T-cell (primary cell): ENCODE results near the gene SH2D3C. TPM values are rescaled to one million over a fixed set of nuclear protein-coding genes. Genes with fewer than 3 reads are reported as not detected.
A peak's percentile ranks its signal among the peaks of the same experiment; 100 is the strongest.

Source experiments
- ATAC-seq, 4 experiments: fragments of 200-7000 bp in 3 of 4; fragments of 150-1000 bp in 1 of 4; cut with Tn5 transposase; replicated peaks in 1 of 4; 1 replicate in 3 of 4; 2 replicates in 1 of 4; pipeline ENCODE4 v1.10.0; 2021; ENCODE audit warnings: moderate library complexity in 3 of 4, mild to moderate bottlenecking in 2 of 4, moderate number of reproducible peaks in 1 of 4
- CTCF ChIA-PET, 2 donors: fragments of 300-600 bp; sonication (Branson Sonifier 250); formaldehyde crosslinking; loops; one replicate each; lab custom pipeline; 2022; ENCODE audit warnings: antibody characterized with exemption in 2 of 2; lab: Charles Lee
- POLR2A ChIA-PET, 2 donors: fragments of 300-600 bp; sonication (Branson Sonifier 250); formaldehyde crosslinking; loops; one replicate each; lab custom pipeline; 2022; ENCODE audit warnings: antibody characterized with exemption in 2 of 2; lab: Charles Lee
- DNase-seq, 35 experiments: peaks; one replicate each; pipeline versions ENCODE4 v3.0.0 to v3.0.0-alpha.2; 2013 to 2023
- H3K27ac ChIP-seq: one replicate; pipeline ENCODE4 v1.5.1; 2013; ENCODE audit warnings: low read length
- H3K27me3 ChIP-seq, 2 experiments: replicated peaks in 1 of 2; 1 replicate in 1 of 2; 2 replicates in 1 of 2; pipeline versions ENCODE4 v1.6.1 to v1.7.0; 2013; ENCODE audit warnings: low read length in 1 of 2, mixed read lengths in 1 of 2; ENCODE audit not compliant: control insufficient read depth in 2 of 2, insufficient read depth in 2 of 2; ENCODE audit errors: extremely low read depth in 1 of 2
- H3K36me3 ChIP-seq, 2 donors: 1 replicate in 1 of 2; 2 replicates in 1 of 2; pipeline versions ENCODE4 v1.6.1 to v1.7.0; 2013; ENCODE audit warnings: low read length in 1 of 2; ENCODE audit not compliant: control insufficient read depth in 2 of 2, insufficient read depth in 1 of 2; ENCODE audit errors: extremely low read depth in 1 of 2
- H3K4me1 ChIP-seq, 2 experiments: 1 replicate in 1 of 2; 2 replicates in 1 of 2; pipeline versions ENCODE4 v1.6.1 to v1.7.0; 2013; ENCODE audit warnings: low read length in 2 of 2, mixed read lengths in 1 of 2; ENCODE audit not compliant: insufficient read depth in 2 of 2, control insufficient read depth in 1 of 2; ENCODE audit errors: extremely low read depth in 1 of 2
- H3K4me3 ChIP-seq, 2 donors: 1 replicate in 1 of 2; 2 replicates in 1 of 2; pipeline versions ENCODE4 v1.5.1 to v1.7.0; 2013; ENCODE audit warnings: mild to moderate bottlenecking in 2 of 2, low read length in 1 of 2, moderate library complexity in 1 of 2; ENCODE audit not compliant: control insufficient read depth in 1 of 2; ENCODE audit errors: extremely low read depth in 1 of 2
- H3K9me3 ChIP-seq: 2 replicates; pipeline ENCODE4 v1.7.0; 2013
- H3K27ac Mint-ChIP-seq, 2 donors: one replicate each; pipeline ENCODE4 v1.8.0; 2020 to 2021; ENCODE audit warnings: mild to moderate bottlenecking in 2 of 2, mixed read lengths in 2 of 2
- H3K27me3 Mint-ChIP-seq, 2 donors: one replicate each; pipeline ENCODE4 v1.8.0; 2021 to 2022; ENCODE audit warnings: mixed read lengths in 2 of 2
- H3K36me3 Mint-ChIP-seq: one replicate; pipeline ENCODE4 v1.8.0; 2021; ENCODE audit warnings: mixed read lengths
- H3K4me1 Mint-ChIP-seq, 3 donors: one replicate each; pipeline ENCODE4 v1.8.0; 2020 to 2022; ENCODE audit warnings: mixed read lengths in 3 of 3, mild to moderate bottlenecking in 1 of 3
- H3K4me3 Mint-ChIP-seq, 3 donors: one replicate each; pipeline ENCODE4 v1.8.0; 2020 to 2022; ENCODE audit warnings: mild to moderate bottlenecking in 3 of 3, mixed read lengths in 3 of 3, moderate library complexity in 3 of 3
- H3K9me3 Mint-ChIP-seq, 3 donors: one replicate each; pipeline ENCODE4 v1.8.0; 2020 to 2022; ENCODE audit warnings: mixed read lengths in 3 of 3
- WGBS: methylation state at CpG from one replicate; pipeline ENCODE4 v1.1.5; 2013; ENCODE audit warnings: missing lambda C conversion rate; ENCODE audit not compliant: insufficient coverage; 5-methylcytosine and 5-hydroxymethylcytosine counted together
- total RNA-seq, 35 experiments: library from RNA in 6 of 35; stranded (reverse) in 6 of 35; fragments of 120-200 nt in 1 of 35; gene quantifications; one replicate each; pipeline versions ENCODE4 v1.2.1 to v1.2.4 and lab custom pipeline; 2013 to 2026

The SH2D3C gene
- total RNA-seq, 5 donors from 2014 or later (not counting 1 experiment from before 2014, with no cell fraction given) = 31.6 to 48.7 (median 47.7) TPM

- peak within 1 kb of the TSS; percentile 60 to 69 for H3K4me3 ChIP-seq
- ATAC-seq = peak; percentile 90 to 93 (median 92)
Measured at GRCh38 chr9:127734747-127735529, 43.5 kb downstream of the SH2D3C start, which contains the start of gene TOR2A. Gene TOR2A, minus strand, starts transcription at chr9:127735294. Its CDS starts 24 bp downstream, at chr9:127735270.

GRCh38 chr9:127734247-127734746, 44.2 kb downstream of the SH2D3C start:
- Mint-ChIP-seq H3K4me3 (peak overlapping the region; percentile 82 to 94 (median 85)), H3K36me3 (peaks cover 16% of the 10 kb centered on the region), H3K4me1 (peaks cover 5 to 22% (median 18%) of the 10 kb centered on the region in 3 donors), H3K9me3 (no peaks in the 10 kb centered on the region), H3K27ac (peak overlapping the region; percentile 70 to 71), H3K27me3 (no peaks in the 10 kb centered on the region)
- ChIA-PET POLR2A (no interaction called here), CTCF (interaction anchor here (0.6 to 2.3 kb wide), 27 partner anchors 19 to 520 kb away, joined by 3 to 22 read pairs (median 5); partner anchors contain the start of genes PTRH1 (in 2 of the 2), ST6GALNAC4 (in 2 of the 2), CDK9 (in 1 of the 2) and LRSAM1 (in 1 of the 2))
- Histone ChIP-seq H3K4me3 (peak overlapping the region; percentile 60 to 69), H3K27me3 (no peaks in the 10 kb centered on the region), H3K9me3 (no peaks in the 10 kb centered on the region), H3K27ac (peak overlapping the region; percentile 77), H3K36me3 (peaks cover 12 to 26% of the 10 kb centered on the region in 2 donors), H3K4me1 (peaks cover 2 to 23% of the 10 kb centered on the region in 2 experiments)
- WGBS = 75% methylated on average over 22 of the region's 22 CpGs
- DNase-seq (peak in 2 of 35 experiments; percentile 12 to 20), ATAC-seq (no peak)

More at GRCh38 chr9:127734747-127735529, 43.5 kb downstream of the SH2D3C start, which contains the start of gene TOR2A:
- WGBS = under 1% methylated on average over 74 of the region's 76 CpGs
- ChIA-PET CTCF (interaction anchor here (0.5 to 2.3 kb wide), 35 partner anchors 11 to 520 kb away, joined by 3 to 22 read pairs (median 4); partner anchors contain the start of genes PTRH1 (in 2 of the 2), ST6GALNAC4 (in 2 of the 2), CDK9 (in 1 of the 2) and LRSAM1 (in 1 of the 2)), POLR2A (no interaction called here)
- no peaks in the 10 kb centered on the region for H3K9me3 ChIP-seq
- H3K4me1 Mint-ChIP-seq = peaks cover 5 to 22% (median 18%) of the 10 kb centered on the region in 3 donors
- peak within 1 kb of the TSS; percentile 82 to 94 (median 85) for H3K4me3 Mint-ChIP-seq
- no peaks in the 10 kb centered on the region for H3K27me3 Mint-ChIP-seq
- no peaks in the 10 kb centered on the region for H3K27me3 ChIP-seq
- H3K27ac Mint-ChIP-seq = peak within 1 kb of the TSS; percentile 92 to 97
- H3K4me1 ChIP-seq = peaks cover 2 to 23% of the 10 kb centered on the region in 2 experiments
- peak; percentile 96 to 100 (median 99) for DNase-seq
- H3K9me3 Mint-ChIP-seq = no peaks in the 10 kb centered on the region
- peaks cover 18 to 32% of the 10 kb centered on the region in 2 donors for H3K36me3 ChIP-seq
- peak within 1 kb of the TSS; percentile 95 for H3K27ac ChIP-seq
- peaks cover 17% of the 10 kb centered on the region for H3K36me3 Mint-ChIP-seq

- no peak overlapping the region for H3K27ac ChIP-seq
- Mint-ChIP-seq H3K9me3 (no peaks in the 10 kb centered on the region), H3K4me1 (peaks cover 5 to 22% (median 18%) of the 10 kb centered on the region in 3 donors), H3K4me3 (peak overlapping the region; percentile 45 to 85 (median 82)), H3K27me3 (no peaks in the 10 kb centered on the region), H3K36me3 (peaks cover 13% of the 10 kb centered on the region), H3K27ac (peak overlapping the region in 1 of 2 donors; percentile 70)
- WGBS = 100% methylated on average over 1 of the region's 2 CpGs
- H3K9me3 ChIP-seq = no peaks in the 10 kb centered on the region
- H3K27me3 ChIP-seq = no peaks in the 10 kb centered on the region
- POLR2A ChIA-PET = no interaction called here
- H3K36me3 ChIP-seq = peaks cover 9 to 19% of the 10 kb centered on the region in 2 donors
- ATAC-seq (no peak), DNase-seq (no peak)
- CTCF ChIA-PET = interaction anchor here in 1 of 2 donors (2.3 kb wide), 1 partner anchor 18 kb away, joined by 20 read pairs; the partner anchor contains the start of genes PTRH1 and TTC16
- H3K4me1 ChIP-seq = peaks cover 2 to 23% of the 10 kb centered on the region in 2 experiments
- no peak overlapping the region for H3K4me3 ChIP-seq
Measured at GRCh38 chr9:127733614-127734013, 44.9 kb downstream of the SH2D3C start.

- H3K4me1 Mint-ChIP-seq = peaks cover 5 to 22% (median 17%) of the 10 kb centered on the region in 3 donors
- no peak overlapping the region for H3K27ac ChIP-seq
- no peak overlapping the region for H3K4me3 ChIP-seq
- DNase-seq = no peak
- WGBS = 96% methylated on average over 21 of the region's 21 CpGs
- no peaks in the 10 kb centered on the region for H3K27me3 Mint-ChIP-seq
- no peak overlapping the region for H3K27ac Mint-ChIP-seq
- CTCF ChIA-PET = interaction anchor here in 1 of 2 donors (0.5 kb wide), 1 partner anchor 14 kb away, joined by 9 read pairs; no protein-coding TSS in a partner anchor
- peaks cover 2 to 23% of the 10 kb centered on the region in 2 experiments for H3K4me1 ChIP-seq
- H3K27me3 ChIP-seq = no peaks in the 10 kb centered on the region
- H3K4me3 Mint-ChIP-seq = no peak overlapping the region
- H3K9me3 Mint-ChIP-seq = no peaks in the 10 kb centered on the region
- H3K9me3 ChIP-seq = no peaks in the 10 kb centered on the region
- peaks cover 6% of the 10 kb centered on the region for H3K36me3 Mint-ChIP-seq
- ATAC-seq = no peak
- POLR2A ChIA-PET = no interaction called here
- H3K36me3 ChIP-seq = peaks cover 9 to 12% of the 10 kb centered on the region in 2 donors
Measured at GRCh38 chr9:127732444-127732843, 46.0 kb downstream of the SH2D3C start.

GRCh38 chr9:127731938-127732337, 46.5 kb downstream of the SH2D3C start:
- H3K4me1 Mint-ChIP-seq = peaks cover 5 to 19% (median 17%) of the 10 kb centered on the region in 3 donors
- ChIA-PET CTCF (interaction anchor here in 1 of 2 donors (0.5 kb wide), 1 partner anchor 14 kb away, joined by 9 read pairs; no protein-coding TSS in a partner anchor), POLR2A (no interaction called here)
- ATAC-seq (no peak), DNase-seq (no peak)
- peaks cover 6% of the 10 kb centered on the region for H3K36me3 Mint-ChIP-seq
- H3K9me3 ChIP-seq = no peaks in the 10 kb centered on the region
- H3K4me3 ChIP-seq = no peak overlapping the region
- no peak overlapping the region for H3K27ac ChIP-seq
- H3K27me3 Mint-ChIP-seq = no peaks in the 10 kb centered on the region
- H3K9me3 Mint-ChIP-seq = no peaks in the 10 kb centered on the region
- no peaks in the 10 kb centered on the region for H3K27me3 ChIP-seq
- H3K4me1 ChIP-seq = peaks cover 2 to 23% of the 10 kb centered on the region in 2 experiments
- 97% methylated on average over 15 of the region's 16 CpGs for WGBS
- no peak overlapping the region for H3K4me3 Mint-ChIP-seq
- no peak overlapping the region for H3K27ac Mint-ChIP-seq
- peaks cover 10 to 12% of the 10 kb centered on the region in 2 donors for H3K36me3 ChIP-seq
